ENCODE results near the gene CCNT1.

DNA sequence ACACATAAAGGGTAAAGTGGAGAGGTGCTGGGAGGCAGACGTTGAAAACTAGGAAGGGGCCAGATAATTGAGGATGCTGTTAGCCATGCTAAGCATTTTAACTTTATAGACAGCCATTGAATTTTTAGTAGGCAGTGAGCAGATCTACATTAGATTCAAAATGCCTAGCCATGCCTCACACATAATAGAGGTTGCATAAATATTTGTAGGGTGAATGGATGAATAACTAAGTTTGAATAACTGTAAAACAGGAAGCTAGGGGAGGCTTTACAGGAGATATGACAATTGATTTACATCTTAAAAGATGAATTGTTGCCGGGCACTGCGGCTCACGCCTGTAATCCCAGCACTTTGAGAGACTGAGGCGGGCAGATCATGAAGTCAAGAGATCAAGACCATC, 12.3 kb upstream of the CCNT1 start:
- TF ChIP-seq, protein P1, sequence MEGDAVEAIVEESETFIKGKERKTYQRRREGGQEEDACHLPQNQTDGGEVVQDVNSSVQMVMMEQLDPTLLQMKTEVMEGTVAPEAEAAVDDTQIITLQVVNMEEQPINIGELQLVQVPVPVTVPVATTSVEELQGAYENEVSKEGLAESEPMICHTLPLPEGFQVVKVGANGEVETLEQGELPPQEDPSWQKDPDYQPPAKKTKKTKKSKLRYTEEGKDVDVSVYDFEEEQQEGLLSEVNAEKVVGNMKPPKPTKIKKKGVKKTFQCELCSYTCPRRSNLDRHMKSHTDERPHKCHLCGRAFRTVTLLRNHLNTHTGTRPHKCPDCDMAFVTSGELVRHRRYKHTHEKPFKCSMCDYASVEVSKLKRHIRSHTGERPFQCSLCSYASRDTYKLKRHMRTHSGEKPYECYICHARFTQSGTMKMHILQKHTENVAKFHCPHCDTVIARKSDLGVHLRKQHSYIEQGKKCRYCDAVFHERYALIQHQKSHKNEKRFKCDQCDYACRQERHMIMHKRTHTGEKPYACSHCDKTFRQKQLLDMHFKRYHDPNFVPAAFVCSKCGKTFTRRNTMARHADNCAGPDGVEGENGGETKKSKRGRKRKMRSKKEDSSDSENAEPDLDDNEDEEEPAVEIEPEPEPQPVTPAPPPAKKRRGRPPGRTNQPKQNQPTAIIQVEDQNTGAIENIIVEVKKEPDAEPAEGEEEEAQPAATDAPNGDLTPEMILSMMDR (conservative IDR thresholded peaks at IDR 0.05; ENCODE audit: low read length) = no peak
- TF ChIP-seq EZH2phosphoT487 (IDR thresholded peaks at IDR 0.05; ENCODE audit: borderline replicate concordance, low read depth, low read length) = no peak
